OCI-LY7 (cell line): Measurements from ENCODE around the gene TMX1.

Experiments used
- CTCF ChIP-seq: fragments of 200-600 bp; sonication (generic); conservative IDR thresholded peaks from 2 replicates; pipeline ENCODE4 v1.5.1; 2014; ENCODE audit warnings: mild to moderate bottlenecking, antibody characterized with exemption, low read length, moderate library complexity, mixed read lengths
- EZH2phosphoT487 ChIP-seq: fragments of 200-600 bp; sonication (generic); IDR thresholded peaks from 2 replicates; pipeline ENCODE4 v1.6.1; 2018; ENCODE audit warnings: low read depth, borderline replicate concordance, mild to moderate bottlenecking, mixed run types, antibody characterized with exemption, low read length, moderate library complexity, mixed read lengths

- TF ChIP-seq CTCF (no peak), EZH2phosphoT487 (no peak)
Observed at GRCh38 chr14:51293149-51293911, 53.3 kb downstream of the TMX1 start.
